Measurements from ENCODE around the gene TENM3.

DNA sequence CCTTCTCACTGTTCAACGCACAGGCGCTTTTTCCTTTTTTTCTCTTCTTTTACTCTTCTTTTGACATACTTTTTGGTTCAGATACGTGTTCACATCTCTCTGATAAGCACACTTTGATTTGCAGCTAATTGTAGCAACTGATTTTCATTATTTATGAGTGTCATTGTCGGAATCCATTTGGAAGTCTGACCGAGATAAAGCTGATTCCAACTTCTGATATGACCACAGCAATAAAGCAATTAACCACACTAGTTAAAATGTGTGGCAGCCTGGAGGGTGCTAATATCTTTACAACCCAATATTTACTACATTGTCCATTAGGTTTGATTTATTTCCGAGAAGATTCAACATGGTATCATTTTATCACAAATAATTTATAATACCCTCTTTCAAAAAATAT, 101.8 kb downstream of the TENM3 start:
- TF ChIP-seq, protein P1, sequence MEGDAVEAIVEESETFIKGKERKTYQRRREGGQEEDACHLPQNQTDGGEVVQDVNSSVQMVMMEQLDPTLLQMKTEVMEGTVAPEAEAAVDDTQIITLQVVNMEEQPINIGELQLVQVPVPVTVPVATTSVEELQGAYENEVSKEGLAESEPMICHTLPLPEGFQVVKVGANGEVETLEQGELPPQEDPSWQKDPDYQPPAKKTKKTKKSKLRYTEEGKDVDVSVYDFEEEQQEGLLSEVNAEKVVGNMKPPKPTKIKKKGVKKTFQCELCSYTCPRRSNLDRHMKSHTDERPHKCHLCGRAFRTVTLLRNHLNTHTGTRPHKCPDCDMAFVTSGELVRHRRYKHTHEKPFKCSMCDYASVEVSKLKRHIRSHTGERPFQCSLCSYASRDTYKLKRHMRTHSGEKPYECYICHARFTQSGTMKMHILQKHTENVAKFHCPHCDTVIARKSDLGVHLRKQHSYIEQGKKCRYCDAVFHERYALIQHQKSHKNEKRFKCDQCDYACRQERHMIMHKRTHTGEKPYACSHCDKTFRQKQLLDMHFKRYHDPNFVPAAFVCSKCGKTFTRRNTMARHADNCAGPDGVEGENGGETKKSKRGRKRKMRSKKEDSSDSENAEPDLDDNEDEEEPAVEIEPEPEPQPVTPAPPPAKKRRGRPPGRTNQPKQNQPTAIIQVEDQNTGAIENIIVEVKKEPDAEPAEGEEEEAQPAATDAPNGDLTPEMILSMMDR (conservative IDR thresholded peaks at IDR 0.05; ENCODE audit: low read length): no peak
- no peak for TF ChIP-seq EZH2phosphoT487 (IDR thresholded peaks at IDR 0.05; ENCODE audit: borderline replicate concordance, low read depth, low read length)

Data from OCI-LY7 (cell line).